ENCODE results near the gene POU4F3.

- TF ChIP-seq CTCF (IDR thresholded peaks at IDR 0.05; ENCODE audit: control extremely low read depth in 1 of 3, insufficient read depth in 1 of 3, low read depth in 1 of 3, low read length in 3 of 3) (no peak), SP1 (IDR thresholded peaks at IDR 0.05; ENCODE audit: low read depth, low read length) (no peak), EP300 (IDR thresholded peaks at IDR 0.05; ENCODE audit: borderline replicate concordance in 1 of 2, low read depth in 2 of 2, low read length in 2 of 2) (no peak), ATF2 (IDR thresholded peaks at IDR 0.05; ENCODE audit: low read length) (no peak), CHD2 (IDR thresholded peaks at IDR 0.05; ENCODE audit: low read length) (no peak), MAFK (IDR thresholded peaks at IDR 0.05; ENCODE audit: low read depth, low read length) (no peak), E2F6 (IDR thresholded peaks at IDR 0.05) (no peak), KDM1A (IDR thresholded peaks at IDR 0.05; ENCODE audit: borderline replicate concordance, low read length) (no peak), POLR2AphosphoS5 (IDR thresholded peaks at IDR 0.05; ENCODE audit: low read depth, low read length) (no peak), TAF7 (optimal IDR thresholded peaks at IDR 0.05; ENCODE audit: borderline replicate concordance, low read depth, low read length) (no peak)
Observed at GRCh38 chr5:146341854-146342253, 3.2 kb downstream of the POU4F3 start.

Measured in H1 (cell line).